Skeletal muscle satellite cell (primary cell): ENCODE data around the gene PLOD2.
A peak's percentile ranks its signal among the peaks of the same experiment; 100 is the strongest.

Experiments
- H3K27me3 ChIP-seq: 2 replicates; pipeline ENCODE4 v1.7.0; 2013; ENCODE audit warnings: low read length; ENCODE audit not compliant: control insufficient read depth, insufficient read depth
- H3K36me3 ChIP-seq: 2 replicates; pipeline ENCODE4 v1.7.0; 2013; ENCODE audit warnings: mild to moderate bottlenecking, control low read depth, low read length; ENCODE audit not compliant: insufficient read depth
- H3K4me1 ChIP-seq: 2 replicates; pipeline ENCODE4 v1.7.0; 2013; ENCODE audit warnings: low read length; ENCODE audit not compliant: control insufficient read depth, insufficient read depth
- H3K4me2 ChIP-seq: 2 replicates; pipeline ENCODE4 v1.7.0; 2013; ENCODE audit warnings: mild to moderate bottlenecking, low read length
- H3K4me3 ChIP-seq: 2 replicates; pipeline ENCODE4 v1.7.0; 2013; ENCODE audit warnings: low read length
- H3K9ac ChIP-seq: 2 replicates; pipeline ENCODE4 v1.7.0; 2013; ENCODE audit warnings: mild to moderate bottlenecking, low read depth, low read length, moderate library complexity
- H3K9me3 ChIP-seq: replicated peaks from 2 replicates; pipeline ENCODE4 v1.7.0; 2013; ENCODE audit warnings: mild to moderate bottlenecking, control low read depth, low read length

Gene PLOD2

GRCh38 chr3:146071632-146072031 is 89.4 kb downstream of the PLOD2 start:
- Histone ChIP-seq H3K9ac (no peak overlapping the region), H3K4me1 (peaks cover 7% of the 10 kb centered on the region), H3K36me3 (peaks cover 69% of the 10 kb centered on the region), H3K9me3 (no peaks in the 10 kb centered on the region), H3K4me2 (no peak overlapping the region), H3K4me3 (no peak overlapping the region), H3K27me3 (no peaks in the 10 kb centered on the region)

GRCh38 chr3:146067048-146067447 is 93.9 kb downstream of the PLOD2 start:
- H3K4me2 ChIP-seq: peak overlapping the region; percentile 11
- H3K9me3 ChIP-seq: no peaks in the 10 kb centered on the region
- no peak overlapping the region for H3K4me3 ChIP-seq
- H3K36me3 ChIP-seq: peaks cover 67% of the 10 kb centered on the region
- no peaks in the 10 kb centered on the region for H3K27me3 ChIP-seq
- no peak overlapping the region for H3K9ac ChIP-seq
- H3K4me1 ChIP-seq: peaks cover 17% of the 10 kb centered on the region

- Histone ChIP-seq H3K4me3 (no peak overlapping the region), H3K9me3 (no peaks in the 10 kb centered on the region), H3K36me3 (peaks cover 55% of the 10 kb centered on the region), H3K27me3 (no peaks in the 10 kb centered on the region), H3K4me2 (no peak overlapping the region), H3K9ac (no peak overlapping the region), H3K4me1 (peaks cover 17% of the 10 kb centered on the region)
These were observed 95.4 kb downstream of the PLOD2 start for GRCh38 chr3:146065573-146066006.

GRCh38 chr3:146058241-146058640 is 102.7 kb downstream of the PLOD2 start:
- H3K4me3 ChIP-seq: no peak overlapping the region
- peaks cover 40% of the 10 kb centered on the region for H3K36me3 ChIP-seq
- H3K9me3 ChIP-seq: no peaks in the 10 kb centered on the region
- no peak overlapping the region for H3K4me2 ChIP-seq
- H3K27me3 ChIP-seq: no peaks in the 10 kb centered on the region
- H3K9ac ChIP-seq: no peak overlapping the region
- no peaks in the 10 kb centered on the region for H3K4me1 ChIP-seq

- Histone ChIP-seq H3K4me1 (peaks cover 5% of the 10 kb centered on the region), H3K9ac (no peak overlapping the region), H3K36me3 (peaks cover 14% of the 10 kb centered on the region), H3K27me3 (no peaks in the 10 kb centered on the region), H3K4me2 (no peak overlapping the region), H3K4me3 (no peak overlapping the region), H3K9me3 (no peaks in the 10 kb centered on the region)
These were observed 108.1 kb downstream of the PLOD2 start for GRCh38 chr3:146052791-146053310.

- no peaks in the 10 kb centered on the region for H3K9me3 ChIP-seq
- H3K4me2 ChIP-seq: no peak overlapping the region
- peaks cover 5% of the 10 kb centered on the region for H3K4me1 ChIP-seq
- no peak overlapping the region for H3K9ac ChIP-seq
- H3K36me3 ChIP-seq: peaks cover 17% of the 10 kb centered on the region
- H3K4me3 ChIP-seq: no peak overlapping the region
- no peaks in the 10 kb centered on the region for H3K27me3 ChIP-seq
These were observed 108.8 kb downstream of the PLOD2 start for GRCh38 chr3:146052056-146052790.

GRCh38 chr3:146050691-146051090 is 110.3 kb downstream of the PLOD2 start:
- Histone ChIP-seq H3K9ac (no peak overlapping the region), H3K36me3 (peaks cover 16% of the 10 kb centered on the region), H3K9me3 (no peaks in the 10 kb centered on the region), H3K4me3 (no peak overlapping the region), H3K4me1 (peaks cover 5% of the 10 kb centered on the region), H3K27me3 (no peaks in the 10 kb centered on the region), H3K4me2 (no peak overlapping the region)

GRCh38 chr3:146047485-146047884 is 113.5 kb downstream of the PLOD2 start:
- Histone ChIP-seq H3K4me3 (no peak overlapping the region), H3K4me1 (peaks cover 5% of the 10 kb centered on the region), H3K27me3 (no peaks in the 10 kb centered on the region), H3K9me3 (no peaks in the 10 kb centered on the region), H3K36me3 (peaks cover 8% of the 10 kb centered on the region), H3K4me2 (no peak overlapping the region), H3K9ac (no peak overlapping the region)

GRCh38 chr3:146044046-146044445 is 116.9 kb downstream of the PLOD2 start:
- H3K4me1 ChIP-seq: no peaks in the 10 kb centered on the region
- H3K4me3 ChIP-seq: no peak overlapping the region
- no peaks in the 10 kb centered on the region for H3K27me3 ChIP-seq
- no peak overlapping the region for H3K9ac ChIP-seq
- H3K4me2 ChIP-seq: no peak overlapping the region
- no peaks in the 10 kb centered on the region for H3K9me3 ChIP-seq
- peaks cover 8% of the 10 kb centered on the region for H3K36me3 ChIP-seq

- no peak overlapping the region for H3K4me3 ChIP-seq
- H3K27me3 ChIP-seq: no peaks in the 10 kb centered on the region
- no peaks in the 10 kb centered on the region for H3K9me3 ChIP-seq
- no peaks in the 10 kb centered on the region for H3K36me3 ChIP-seq
- no peak overlapping the region for H3K4me2 ChIP-seq
- no peak overlapping the region for H3K9ac ChIP-seq
- no peaks in the 10 kb centered on the region for H3K4me1 ChIP-seq
These were observed 120.4 kb downstream of the PLOD2 start for GRCh38 chr3:146040630-146041029.

GRCh38 chr3:146037697-146038096 is 123.3 kb downstream of the PLOD2 start:
- H3K4me1 ChIP-seq: no peaks in the 10 kb centered on the region
- H3K4me3 ChIP-seq: no peak overlapping the region
- no peak overlapping the region for H3K4me2 ChIP-seq
- H3K36me3 ChIP-seq: no peaks in the 10 kb centered on the region
- H3K27me3 ChIP-seq: no peaks in the 10 kb centered on the region
- no peaks in the 10 kb centered on the region for H3K9me3 ChIP-seq
- H3K9ac ChIP-seq: no peak overlapping the region

GRCh38 chr3:146036281-146036680 is 124.7 kb downstream of the PLOD2 start:
- Histone ChIP-seq H3K4me2 (no peak overlapping the region), H3K4me1 (no peaks in the 10 kb centered on the region), H3K9me3 (no peaks in the 10 kb centered on the region), H3K27me3 (no peaks in the 10 kb centered on the region), H3K4me3 (no peak overlapping the region), H3K9ac (no peak overlapping the region), H3K36me3 (no peaks in the 10 kb centered on the region)
